ENCODE data around the gene MEF2C. TPM values are rescaled to one million over a fixed set of nuclear protein-coding genes. Genes with fewer than 3 reads are reported as not detected.

MEF2C gene
- polyA plus RNA-seq, 3 donors: 32.0 to 89.3 (median 88.3) TPM

GRCh38 chr5:88672644-88673252 lies 210.2 kb downstream of the MEF2C start:
- Mint-ChIP-seq H3K36me3 (peaks cover 14 to 23% of the 10 kb centered on the region in 2 donors), H3K27ac (no peak overlapping the region), H3K4me3 (peak overlapping the region in 1 of 2 donors; percentile 93), H3K9me3 (peaks cover 0 to 38% (median 30%) of the 10 kb centered on the region in 7 donors), H3K4me1 (peaks cover 45% of the 10 kb centered on the region), H3K27me3 (ENCODE audit: low read depth in 3 of 3) (peaks cover 90 to 98% (median 92%) of the 10 kb centered on the region in 3 donors)
- Histone ChIP-seq H3K4me3 (replicated peaks in 1 of 3; ENCODE audit: low read depth in 2 of 3, low read length in 3 of 3) (no peak overlapping the region), H3K36me3 (replicated peaks in 1 of 2; ENCODE audit: control insufficient read depth in 1 of 2, insufficient read depth in 2 of 2, low read length in 2 of 2) (no peaks in the 10 kb centered on the region), H3K9me3 (replicated peaks in 1 of 2; ENCODE audit: control insufficient read depth in 1 of 2, insufficient read depth in 1 of 2, low read length in 2 of 2) (peaks cover 0 to 64% of the 10 kb centered on the region in 2 donors), H3K9ac (ENCODE audit: insufficient read depth, low read length, poor library complexity, severe bottlenecking) (no peak overlapping the region), H3K27ac (ENCODE audit: low read depth in 1 of 2, low read length in 2 of 2) (no peak overlapping the region), H2AFZ (ENCODE audit: insufficient read depth, low read depth, low read length, poor library complexity, severe bottlenecking) (no peak overlapping the region), H3K79me2 (ENCODE audit: insufficient read depth, low read length) (no peaks in the 10 kb centered on the region), H3K4me1 (ENCODE audit: control insufficient read depth in 1 of 2, insufficient read depth in 2 of 2, low read length in 2 of 2) (peaks cover 23 to 34% of the 10 kb centered on the region in 2 donors), H4K20me1 (ENCODE audit: insufficient read depth, low read length) (no peaks in the 10 kb centered on the region), H3K27me3 (ENCODE audit: control insufficient read depth in 2 of 2, insufficient read depth in 2 of 2, low read length in 2 of 2) (peaks cover 95 to 100% of the 10 kb centered on the region in 2 donors), H3K4me2 (replicated peaks; ENCODE audit: extremely low read depth, low read length, poor library complexity, severe bottlenecking) (no peak overlapping the region)
- intact Hi-C loops (cut with micrococcal nuclease): no loop called here
- no peak for DNase-seq
- WGBS (ENCODE audit: insufficient coverage): 11% methylated on average over 34 of the region's 39 CpGs
- TF ChIP-seq, protein P1, sequence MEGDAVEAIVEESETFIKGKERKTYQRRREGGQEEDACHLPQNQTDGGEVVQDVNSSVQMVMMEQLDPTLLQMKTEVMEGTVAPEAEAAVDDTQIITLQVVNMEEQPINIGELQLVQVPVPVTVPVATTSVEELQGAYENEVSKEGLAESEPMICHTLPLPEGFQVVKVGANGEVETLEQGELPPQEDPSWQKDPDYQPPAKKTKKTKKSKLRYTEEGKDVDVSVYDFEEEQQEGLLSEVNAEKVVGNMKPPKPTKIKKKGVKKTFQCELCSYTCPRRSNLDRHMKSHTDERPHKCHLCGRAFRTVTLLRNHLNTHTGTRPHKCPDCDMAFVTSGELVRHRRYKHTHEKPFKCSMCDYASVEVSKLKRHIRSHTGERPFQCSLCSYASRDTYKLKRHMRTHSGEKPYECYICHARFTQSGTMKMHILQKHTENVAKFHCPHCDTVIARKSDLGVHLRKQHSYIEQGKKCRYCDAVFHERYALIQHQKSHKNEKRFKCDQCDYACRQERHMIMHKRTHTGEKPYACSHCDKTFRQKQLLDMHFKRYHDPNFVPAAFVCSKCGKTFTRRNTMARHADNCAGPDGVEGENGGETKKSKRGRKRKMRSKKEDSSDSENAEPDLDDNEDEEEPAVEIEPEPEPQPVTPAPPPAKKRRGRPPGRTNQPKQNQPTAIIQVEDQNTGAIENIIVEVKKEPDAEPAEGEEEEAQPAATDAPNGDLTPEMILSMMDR (IDR thresholded peaks at IDR 0.05): no peak

DNA sequence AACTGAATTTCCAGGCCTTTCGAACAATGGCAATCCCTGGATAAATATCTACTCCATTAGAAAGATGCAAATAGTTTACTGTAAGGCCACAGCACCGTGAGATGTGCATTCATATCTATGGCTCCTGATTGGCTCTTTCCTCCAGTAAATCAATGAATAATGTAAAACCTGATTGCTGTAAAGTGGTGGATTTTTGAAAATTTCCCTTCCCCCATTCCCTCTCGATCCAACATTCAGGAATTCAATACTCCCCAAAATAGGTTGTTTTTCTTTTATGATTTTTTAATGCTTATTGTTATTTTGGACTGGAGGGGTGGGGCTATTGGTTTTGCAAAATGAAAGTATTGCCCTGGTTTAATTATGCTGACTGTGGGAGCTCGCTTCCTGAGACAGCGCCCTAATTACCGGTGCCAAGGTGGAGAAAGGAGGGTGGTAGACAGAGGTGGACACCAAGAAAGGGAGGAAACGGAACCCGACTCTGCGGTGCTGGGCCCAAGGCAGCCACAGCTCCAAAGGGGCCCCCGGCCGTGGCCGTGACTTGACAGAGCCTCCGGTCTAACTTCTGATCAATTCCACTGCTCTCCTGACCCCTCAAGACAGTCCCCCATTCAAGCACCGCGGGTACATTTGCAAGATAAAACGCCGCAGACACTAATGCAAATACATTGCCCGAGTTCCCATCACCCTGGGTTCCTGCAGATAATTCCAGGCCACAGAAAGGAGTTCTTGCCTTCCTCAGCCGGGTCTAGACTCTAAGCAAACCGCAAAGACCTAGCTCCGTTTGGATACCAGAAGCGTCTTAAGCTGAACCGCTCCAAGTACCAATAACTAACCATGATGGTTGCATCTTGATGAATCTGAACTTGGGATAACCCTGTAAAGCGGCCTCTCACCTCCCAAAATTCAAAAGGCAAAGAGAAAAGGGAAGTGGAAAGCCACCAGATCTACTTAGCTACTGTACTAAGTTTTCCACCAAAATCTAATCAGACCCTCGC lies 211.2 kb downstream of the MEF2C start:
- Histone ChIP-seq H3K4me2 (replicated peaks; ENCODE audit: extremely low read depth, low read length, poor library complexity, severe bottlenecking) (peak overlapping the region; percentile 7), H4K20me1 (ENCODE audit: insufficient read depth, low read length) (no peaks in the 10 kb centered on the region), H3K36me3 (replicated peaks in 1 of 2; ENCODE audit: control insufficient read depth in 1 of 2, insufficient read depth in 2 of 2, low read length in 2 of 2) (no peaks in the 10 kb centered on the region), H3K9me3 (replicated peaks in 1 of 2; ENCODE audit: control insufficient read depth in 1 of 2, insufficient read depth in 1 of 2, low read length in 2 of 2) (peaks cover 0 to 66% of the 10 kb centered on the region in 2 donors), H3K27ac (ENCODE audit: low read depth in 1 of 2, low read length in 2 of 2) (no peak overlapping the region), H3K9ac (ENCODE audit: insufficient read depth, low read length, poor library complexity, severe bottlenecking) (no peak overlapping the region), H3K4me3 (replicated peaks in 1 of 3; ENCODE audit: low read depth in 2 of 3, low read length in 3 of 3) (no peak overlapping the region), H3K27me3 (ENCODE audit: control insufficient read depth in 2 of 2, insufficient read depth in 2 of 2, low read length in 2 of 2) (peaks cover 95 to 100% of the 10 kb centered on the region in 2 donors), H2AFZ (ENCODE audit: insufficient read depth, low read depth, low read length, poor library complexity, severe bottlenecking) (no peak overlapping the region), H3K79me2 (ENCODE audit: insufficient read depth, low read length) (no peaks in the 10 kb centered on the region), H3K4me1 (ENCODE audit: control insufficient read depth in 1 of 2, insufficient read depth in 2 of 2, low read length in 2 of 2) (peaks cover 25 to 34% of the 10 kb centered on the region in 2 donors)
- TF ChIP-seq, protein P1 (IDR thresholded peaks at IDR 0.05): no peak
- Mint-ChIP-seq H3K9me3 (peaks cover 0 to 41% (median 34%) of the 10 kb centered on the region in 7 donors), H3K36me3 (peaks cover 14 to 25% of the 10 kb centered on the region in 2 donors), H3K27me3 (ENCODE audit: low read depth in 3 of 3) (peaks cover 91 to 98% (median 94%) of the 10 kb centered on the region in 3 donors), H3K27ac (no peak overlapping the region), H3K4me3 (peak overlapping the region; percentile 16 to 82), H3K4me1 (peaks cover 55% of the 10 kb centered on the region)
- no peak for DNase-seq
- 6% methylated on average over 18 of the region's 25 CpGs for WGBS (ENCODE audit: insufficient coverage)
- intact Hi-C loops (cut with micrococcal nuclease): no loop called here

Data from CD14-positive monocyte (primary cell).